Aortic smooth muscle cell (primary cell): ENCODE measurements around the gene RELT. TPM values are rescaled to one million over a fixed set of nuclear protein-coding genes. Genes with fewer than 3 reads are reported as not detected.

ENCODE experiments used
- total RNA-seq: library from RNA; depleted of rRNA; stranded (reverse); fragments of >200 nt; gene quantifications from 2 replicates; pipeline ENCODE4 v1.2.3, GENCODE V29; 2014

RELT gene
- total RNA-seq: 1.8 and 3.0 TPM in 2 replicates

GRCh38 chr11:73376160-73376802 is at the start of gene RELT:
Gene RELT, plus strand, starts transcription at chr11:73376399. Its CDS starts 12,738 bp downstream, at chr11:73389137.

Other genes starting within 250 kb of the RELT start
- gene FCHSD2, start 234.1 kb upstream of the RELT start, total RNA-seq: 16.2 and 32.4 TPM in 2 replicates
- gene P2RY2, start 158.1 kb upstream of the RELT start, total RNA-seq: 1.2 and 1.6 TPM in 2 replicates
- 2.6 and 2.9 TPM in 2 replicates for gene P2RY6, start 104.1 kb upstream of the RELT start, total RNA-seq
- 31.4 and 58.3 TPM in 2 replicates for gene ARHGEF17, start 68.1 kb upstream of the RELT start, total RNA-seq
- gene FAM168A, start 221.7 kb downstream of the RELT start, total RNA-seq: 13.6 and 19.5 TPM in 2 replicates